Activated gamma-delta T cell (primary cell): ENCODE results near the gene VWA3B.

Experiments used
- DNase-seq: peaks from one replicate; lab custom pipeline; 2025; lab: John Stamatoyannopoulos, UW

VWA3B gene

DNA sequence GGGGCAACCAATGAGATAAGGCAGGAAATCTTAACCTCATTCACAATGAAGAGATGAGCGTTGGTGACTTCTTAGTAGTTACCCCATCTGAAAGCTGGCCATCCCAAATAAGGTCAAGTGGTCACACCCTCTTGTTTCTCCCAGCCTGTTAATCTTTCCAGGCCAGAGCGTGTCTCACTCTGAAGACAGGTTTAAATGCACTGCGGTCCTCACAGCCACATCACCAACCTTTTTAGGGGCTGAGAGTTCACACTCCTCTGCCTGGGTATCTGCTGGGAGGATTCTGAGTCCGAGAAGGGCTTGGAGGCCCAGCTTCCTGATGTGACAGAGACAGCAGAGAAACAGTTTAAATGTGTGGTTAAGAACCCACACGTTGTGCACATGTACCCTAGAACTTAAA is 246.0 kb downstream of the VWA3B start:
- DNase-seq = no peak

DNA sequence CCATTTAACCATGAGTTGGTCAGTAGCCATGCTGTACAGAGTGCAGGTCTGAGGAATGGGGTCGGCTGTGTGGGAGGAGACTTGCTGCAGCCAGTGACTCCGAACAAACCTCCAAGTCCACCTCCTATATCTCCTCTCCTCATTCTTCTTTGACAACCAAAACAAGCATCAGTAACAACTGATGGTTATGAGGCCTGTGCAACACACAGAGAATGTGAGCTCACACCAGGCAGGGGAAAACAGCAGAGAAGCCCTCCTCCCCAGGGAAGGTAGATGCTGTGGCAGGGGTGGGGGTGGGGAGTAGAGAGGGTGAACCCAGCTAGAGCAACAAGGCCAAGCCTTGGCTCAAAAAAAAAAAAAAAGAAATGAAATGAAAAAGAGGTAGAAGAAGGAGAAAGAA is 247.0 kb downstream of the VWA3B start:
- DNase-seq = no peak

DNA sequence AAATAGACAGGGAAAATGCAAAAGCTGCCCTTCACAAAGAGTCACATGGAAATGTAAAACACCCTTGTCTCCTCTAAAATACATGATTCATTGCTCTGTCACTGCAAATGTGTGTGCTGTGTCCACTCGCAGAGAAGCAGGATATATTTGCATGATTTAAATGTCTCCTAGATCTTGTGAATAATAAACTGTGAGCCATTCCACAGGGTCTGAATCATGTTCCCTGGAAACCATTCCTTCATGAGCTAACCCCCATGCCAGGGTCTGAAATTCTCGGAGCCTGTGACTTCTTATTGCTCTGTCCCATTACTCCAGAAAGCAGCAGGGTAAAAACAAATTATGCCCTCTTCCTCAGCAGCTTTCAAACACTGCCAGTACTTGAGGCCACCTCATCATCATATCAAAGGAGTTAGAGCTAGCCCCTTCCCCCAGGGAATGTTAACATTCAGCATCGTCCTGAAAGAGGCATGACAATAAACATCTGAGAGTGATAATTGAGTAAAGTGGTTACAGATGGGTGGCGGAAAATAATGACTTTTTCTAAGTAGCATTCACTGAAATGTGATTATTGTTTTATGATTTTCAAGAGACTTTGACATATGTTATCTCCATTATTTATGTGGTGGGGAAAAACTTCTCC is 247.6 kb downstream of the VWA3B start:
- DNase-seq = no peak

GRCh38 chr2:98335271-98335670 is 248.3 kb downstream of the VWA3B start:
- DNase-seq = no peak

DNA sequence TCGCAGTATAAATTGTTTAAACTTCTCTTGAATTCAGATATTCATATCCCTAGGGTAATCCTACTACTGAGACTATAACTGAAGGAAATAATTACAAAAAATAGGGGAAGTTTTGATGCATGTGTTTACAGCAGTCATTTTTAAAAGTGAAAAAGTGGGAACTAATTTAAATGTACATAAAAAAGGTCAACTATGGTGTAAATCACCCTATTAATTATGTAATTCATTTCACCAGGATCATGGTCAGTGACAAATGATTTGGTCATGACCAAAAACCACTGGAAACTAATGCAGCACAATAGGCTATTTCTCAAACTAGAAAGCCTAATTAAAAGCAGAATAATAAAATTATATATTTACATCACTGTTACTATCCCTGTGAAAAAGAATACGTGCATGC is 254.3 kb downstream of the VWA3B start:
- no peak for DNase-seq

- no peak for DNase-seq
These were observed 256.3 kb downstream of the VWA3B start for GRCh38 chr2:98343285-98343684.

DNA sequence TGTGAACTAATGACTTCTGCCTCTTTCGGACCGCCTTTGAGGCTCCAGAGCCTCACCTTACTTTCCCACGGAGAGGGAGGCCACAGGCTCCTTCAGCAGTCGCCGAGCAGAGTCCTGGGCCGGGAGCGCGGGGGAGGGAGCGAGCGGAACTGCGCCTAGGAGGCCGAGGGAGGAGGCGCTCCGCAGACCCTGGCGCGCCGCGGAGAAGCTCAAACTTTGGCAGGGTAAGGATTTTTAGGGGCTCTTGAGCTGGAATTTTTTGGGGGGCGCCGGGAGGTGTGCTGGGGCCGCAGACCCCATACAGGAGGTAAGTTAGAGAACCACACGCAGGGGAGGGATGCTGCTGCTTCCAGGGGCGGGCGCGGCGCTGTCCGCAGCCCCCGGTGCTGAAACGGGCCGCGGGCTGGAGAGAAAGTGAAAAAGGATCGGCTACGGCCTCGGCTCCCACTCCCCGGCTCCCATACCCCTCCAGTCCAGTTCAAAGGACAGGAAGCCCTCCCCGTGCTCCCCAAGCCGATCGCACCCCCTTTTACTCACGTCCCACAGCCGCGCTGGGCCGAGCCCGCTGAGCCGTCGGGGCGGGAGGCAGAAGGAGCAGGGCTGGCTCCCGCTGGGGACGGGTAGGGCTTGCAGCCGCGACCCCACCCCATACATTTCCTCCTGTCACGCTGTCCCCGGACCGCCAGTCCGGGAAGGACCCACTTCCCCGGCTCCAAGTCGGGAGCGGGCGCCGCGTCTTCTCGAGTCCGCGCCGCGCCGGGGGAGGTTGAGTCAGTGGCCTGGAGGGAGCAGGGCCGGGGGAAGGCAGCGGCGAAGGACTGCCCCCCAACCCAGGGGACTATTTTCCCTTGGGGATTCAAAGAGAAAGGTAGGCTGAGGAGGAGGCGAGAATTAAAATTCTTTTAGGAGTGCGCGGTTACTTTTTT is 259.6 kb downstream of the VWA3B start, which contains the start of gene CNGA3:
Gene CNGA3 (plus strand): TSS at position 146 of the 926 bp plus-strand sequence. CDS start 23,520 bp downstream, outside the sequence.
- DNase-seq = no peak

- DNase-seq = no peak
These were observed 260.5 kb downstream of the VWA3B start for GRCh38 chr2:98347298-98348065.

DNA sequence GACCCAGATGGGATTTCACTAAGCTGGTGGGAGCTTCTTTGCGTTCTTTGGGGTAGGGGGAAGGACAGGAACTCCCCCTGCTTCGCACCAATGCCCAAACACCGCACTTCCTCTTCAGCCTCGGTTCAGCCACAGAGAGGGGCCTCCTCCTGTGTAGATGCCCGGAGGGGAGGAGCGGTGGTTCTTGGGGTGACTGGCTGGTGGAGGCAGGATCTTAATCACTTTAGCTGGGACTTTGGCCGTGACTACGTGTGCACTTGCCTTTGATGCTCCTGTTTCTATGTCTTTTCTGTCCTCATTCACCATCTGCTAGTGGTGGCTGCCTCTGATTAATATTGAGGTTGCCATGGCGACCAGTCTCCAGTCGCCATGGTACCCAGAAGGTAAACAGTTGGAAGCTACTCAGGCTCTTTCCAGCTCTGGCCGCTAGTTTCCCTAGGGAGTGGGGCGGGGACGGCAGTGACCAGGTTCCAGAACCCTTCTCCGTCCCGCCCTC is 261.1 kb downstream of the VWA3B start:
- no peak for DNase-seq

DNA sequence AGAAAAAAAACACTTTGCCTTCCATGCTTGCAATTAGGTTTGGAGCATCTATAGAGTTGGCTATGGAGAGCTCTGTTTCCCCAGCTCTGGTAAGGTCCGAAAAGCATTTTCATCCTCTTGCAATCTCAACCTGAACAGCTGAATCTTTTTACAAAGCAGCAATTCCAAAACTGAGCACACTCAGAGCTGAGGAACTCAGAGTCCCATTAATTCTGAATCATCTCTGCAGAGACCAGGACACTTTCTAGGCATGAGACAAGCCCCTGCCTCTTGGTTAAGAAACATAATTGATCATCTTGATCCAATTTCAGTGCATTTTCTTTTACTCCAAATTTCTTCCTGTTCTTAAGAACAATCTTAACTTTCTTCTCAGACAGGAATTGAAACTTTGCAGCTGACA is 263.4 kb downstream of the VWA3B start:
- DNase-seq = no peak

GRCh38 chr2:98355881-98356280 is 268.9 kb downstream of the VWA3B start:
- DNase-seq = no peak

DNA sequence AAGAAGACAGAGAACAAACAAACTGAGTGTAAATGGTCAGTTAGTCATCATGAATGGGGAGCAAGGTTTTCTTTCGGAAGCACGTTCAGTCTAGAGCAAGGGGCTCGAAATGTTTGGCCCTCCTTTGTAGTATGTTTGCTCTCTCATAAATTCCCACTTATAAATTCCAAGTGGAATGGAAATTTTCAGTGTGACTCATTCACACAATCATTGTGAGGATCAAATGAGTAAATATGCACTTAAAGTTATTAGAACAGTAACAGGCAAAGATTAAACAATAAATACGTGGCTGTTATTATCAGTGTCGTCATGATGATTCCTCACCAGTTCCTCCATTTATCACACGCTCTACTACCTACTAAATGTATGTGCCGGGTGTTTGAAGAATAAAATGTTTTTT is 269.8 kb downstream of the VWA3B start:
- DNase-seq = no peak

DNA sequence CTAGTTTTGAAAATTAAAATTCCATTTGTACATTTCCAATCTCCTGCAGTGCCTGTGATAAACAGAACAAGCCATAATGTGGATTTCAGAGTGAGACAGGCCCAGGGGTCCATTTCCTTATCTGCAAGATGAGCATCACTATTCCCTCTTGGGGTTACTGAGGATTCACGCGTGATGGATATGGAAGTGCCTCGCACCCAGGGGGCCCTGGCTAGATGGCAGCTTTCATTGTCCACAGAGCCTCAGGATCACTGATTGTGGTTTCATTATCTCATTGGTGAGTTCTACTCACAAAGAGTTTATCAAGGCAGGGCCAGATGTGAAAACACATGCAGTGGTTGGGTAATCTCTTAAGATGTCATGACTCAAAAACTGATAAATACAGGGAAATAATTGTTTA is 270.9 kb downstream of the VWA3B start:
- no peak for DNase-seq

GRCh38 chr2:98359986-98360385 is 273.0 kb downstream of the VWA3B start:
- DNase-seq = no peak
